Neural progenitor cell (in vitro differentiated cells): ENCODE data around the gene ACP3.
"Not testable (repeated sequence)": the region's sequence is repeated elsewhere in the genome, so short reads cannot be mapped to it uniquely, and the experiment has no call there.

Experiments
- EZH2 ChIP-seq: fragments of 200-600 bp; sonication (generic); IDR thresholded peaks from 2 replicates; pipeline ENCODE4 v1.6.1; 2017; ENCODE audit warnings: antibody characterized with exemption, mild to moderate bottlenecking, moderate library complexity
- EZH2phosphoT487 ChIP-seq: fragments of 200-600 bp; sonication (generic); IDR thresholded peaks from 2 replicates; pipeline ENCODE4 v1.6.1; 2017; ENCODE audit warnings: antibody characterized with exemption
- TF ChIP-seq, protein P1 (sequence below): fragments of 200-600 bp; sonication (generic); IDR thresholded peaks from 2 replicates; pipeline ENCODE4 v1.5.1; 2017; ENCODE audit warnings: antibody characterized with exemption, mild to moderate bottlenecking

DNA sequence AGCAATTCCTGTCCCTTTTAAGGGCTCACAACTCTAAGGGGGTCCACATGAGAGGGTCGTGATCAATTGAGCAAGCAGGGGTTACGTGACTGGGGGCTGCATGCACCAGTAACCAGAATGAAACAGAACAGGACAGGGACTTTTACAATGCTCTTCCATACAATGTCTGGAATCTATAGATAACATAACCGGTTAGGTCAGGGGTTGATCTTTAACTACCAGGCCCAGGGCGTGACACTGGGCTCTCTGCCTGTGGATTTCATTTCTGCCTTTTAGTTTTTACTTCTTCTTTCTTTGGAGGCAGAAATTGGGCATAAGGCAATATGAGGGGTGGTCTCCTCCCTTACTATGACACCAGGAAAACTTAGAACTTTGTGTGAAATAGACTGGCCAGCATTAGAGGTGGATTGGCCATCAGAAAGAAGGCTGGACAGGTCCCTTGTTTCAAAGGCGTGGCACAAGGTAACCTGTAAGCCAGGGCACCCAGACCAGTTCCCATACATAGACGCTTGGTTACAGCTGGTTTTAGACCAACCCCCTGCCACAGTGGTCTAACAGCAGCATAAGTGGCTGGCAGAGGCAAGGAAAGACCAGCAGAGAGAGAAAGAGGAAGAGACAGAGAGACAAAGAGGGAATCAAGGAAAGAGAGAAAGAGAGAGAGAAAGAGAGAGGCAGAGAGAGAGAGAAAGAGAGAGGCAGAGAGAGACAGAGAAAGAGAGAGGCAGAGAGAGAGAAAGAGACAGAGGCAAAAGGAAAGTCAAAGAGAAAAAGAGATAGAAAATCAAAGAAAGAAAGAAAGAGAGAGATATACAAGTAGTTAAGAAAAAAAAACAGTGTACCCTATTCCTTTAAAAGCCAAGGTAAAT lies 13.6 kb upstream of the ACP3 start:
- TF ChIP-seq, protein P1, sequence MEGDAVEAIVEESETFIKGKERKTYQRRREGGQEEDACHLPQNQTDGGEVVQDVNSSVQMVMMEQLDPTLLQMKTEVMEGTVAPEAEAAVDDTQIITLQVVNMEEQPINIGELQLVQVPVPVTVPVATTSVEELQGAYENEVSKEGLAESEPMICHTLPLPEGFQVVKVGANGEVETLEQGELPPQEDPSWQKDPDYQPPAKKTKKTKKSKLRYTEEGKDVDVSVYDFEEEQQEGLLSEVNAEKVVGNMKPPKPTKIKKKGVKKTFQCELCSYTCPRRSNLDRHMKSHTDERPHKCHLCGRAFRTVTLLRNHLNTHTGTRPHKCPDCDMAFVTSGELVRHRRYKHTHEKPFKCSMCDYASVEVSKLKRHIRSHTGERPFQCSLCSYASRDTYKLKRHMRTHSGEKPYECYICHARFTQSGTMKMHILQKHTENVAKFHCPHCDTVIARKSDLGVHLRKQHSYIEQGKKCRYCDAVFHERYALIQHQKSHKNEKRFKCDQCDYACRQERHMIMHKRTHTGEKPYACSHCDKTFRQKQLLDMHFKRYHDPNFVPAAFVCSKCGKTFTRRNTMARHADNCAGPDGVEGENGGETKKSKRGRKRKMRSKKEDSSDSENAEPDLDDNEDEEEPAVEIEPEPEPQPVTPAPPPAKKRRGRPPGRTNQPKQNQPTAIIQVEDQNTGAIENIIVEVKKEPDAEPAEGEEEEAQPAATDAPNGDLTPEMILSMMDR = not testable (repeated sequence)
- not testable (repeated sequence) for TF ChIP-seq EZH2, EZH2phosphoT487
